ENCODE measurements around the gene SLC13A2.

DNA sequence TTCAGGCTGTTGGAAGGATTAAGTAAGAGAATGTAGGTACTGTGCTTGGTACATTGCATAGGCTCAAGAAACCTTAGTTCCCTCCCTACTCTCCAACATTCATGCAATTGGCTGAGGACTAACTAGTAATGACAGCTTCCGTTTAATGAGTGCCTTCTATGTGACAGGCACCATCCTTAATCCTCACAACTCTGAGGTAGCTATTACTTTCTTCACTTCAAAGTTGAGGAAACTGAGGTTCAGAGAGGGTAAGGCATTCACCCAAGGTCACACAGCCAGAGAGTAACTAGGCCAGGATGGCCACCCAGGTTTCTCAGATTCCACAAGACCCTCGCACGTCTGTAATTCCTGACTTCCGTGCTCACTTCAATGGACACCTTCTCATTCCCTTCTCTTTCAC, 56.8 kb downstream of the SLC13A2 start:
- TF ChIP-seq, protein P1, sequence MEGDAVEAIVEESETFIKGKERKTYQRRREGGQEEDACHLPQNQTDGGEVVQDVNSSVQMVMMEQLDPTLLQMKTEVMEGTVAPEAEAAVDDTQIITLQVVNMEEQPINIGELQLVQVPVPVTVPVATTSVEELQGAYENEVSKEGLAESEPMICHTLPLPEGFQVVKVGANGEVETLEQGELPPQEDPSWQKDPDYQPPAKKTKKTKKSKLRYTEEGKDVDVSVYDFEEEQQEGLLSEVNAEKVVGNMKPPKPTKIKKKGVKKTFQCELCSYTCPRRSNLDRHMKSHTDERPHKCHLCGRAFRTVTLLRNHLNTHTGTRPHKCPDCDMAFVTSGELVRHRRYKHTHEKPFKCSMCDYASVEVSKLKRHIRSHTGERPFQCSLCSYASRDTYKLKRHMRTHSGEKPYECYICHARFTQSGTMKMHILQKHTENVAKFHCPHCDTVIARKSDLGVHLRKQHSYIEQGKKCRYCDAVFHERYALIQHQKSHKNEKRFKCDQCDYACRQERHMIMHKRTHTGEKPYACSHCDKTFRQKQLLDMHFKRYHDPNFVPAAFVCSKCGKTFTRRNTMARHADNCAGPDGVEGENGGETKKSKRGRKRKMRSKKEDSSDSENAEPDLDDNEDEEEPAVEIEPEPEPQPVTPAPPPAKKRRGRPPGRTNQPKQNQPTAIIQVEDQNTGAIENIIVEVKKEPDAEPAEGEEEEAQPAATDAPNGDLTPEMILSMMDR (IDR thresholded peaks at IDR 0.05), result no peak
- TF ChIP-seq POLR2A (IDR thresholded peaks at IDR 0.05) (no peak), POLR2AphosphoS5 (IDR thresholded peaks at IDR 0.05) (no peak)

All from sigmoid colon (tissue), 4 donors.